ENCODE results near the gene EDC3.

Gene EDC3

DNA sequence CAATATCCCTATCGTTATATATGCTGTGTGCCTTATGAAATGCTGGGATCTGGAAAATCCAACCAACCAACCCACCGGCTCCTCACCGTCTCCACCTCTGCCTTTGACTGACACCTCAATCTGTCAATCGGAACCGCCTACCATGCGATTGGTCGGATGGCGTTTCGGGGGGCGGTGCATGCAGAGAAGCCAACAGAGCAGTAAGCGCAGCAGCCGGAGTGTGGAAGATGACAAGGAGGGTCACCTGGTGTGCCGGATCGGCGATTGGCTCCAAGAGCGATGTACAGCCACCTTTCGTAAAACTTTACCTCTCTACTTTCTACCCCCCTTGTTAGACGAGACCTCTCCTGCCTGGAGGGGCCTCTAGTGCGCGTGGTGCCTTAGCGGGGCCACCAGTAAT lies 73.9 kb downstream of the EDC3 start:
- DNase-seq = no peak

DNA sequence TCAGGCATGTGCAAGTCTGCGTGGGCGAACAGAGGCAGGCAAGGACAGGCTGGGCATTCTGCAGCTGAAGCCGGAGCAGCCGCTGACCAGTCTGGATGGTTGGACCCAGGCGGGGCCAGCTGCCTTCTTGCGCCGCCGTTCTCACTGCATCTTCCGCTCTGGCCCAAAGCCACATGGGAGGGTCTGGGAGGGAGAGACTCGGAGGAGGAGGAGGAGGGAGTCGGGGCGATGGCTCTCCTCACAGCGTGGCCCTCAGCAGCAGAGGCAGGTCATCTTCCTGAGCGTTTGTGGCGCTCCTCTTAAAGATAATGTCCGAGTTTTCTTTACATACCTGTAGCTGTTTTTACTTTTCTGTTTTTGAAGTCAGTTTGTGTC lies 74.3 kb downstream of the EDC3 start:
- DNase-seq = no peak

DNA sequence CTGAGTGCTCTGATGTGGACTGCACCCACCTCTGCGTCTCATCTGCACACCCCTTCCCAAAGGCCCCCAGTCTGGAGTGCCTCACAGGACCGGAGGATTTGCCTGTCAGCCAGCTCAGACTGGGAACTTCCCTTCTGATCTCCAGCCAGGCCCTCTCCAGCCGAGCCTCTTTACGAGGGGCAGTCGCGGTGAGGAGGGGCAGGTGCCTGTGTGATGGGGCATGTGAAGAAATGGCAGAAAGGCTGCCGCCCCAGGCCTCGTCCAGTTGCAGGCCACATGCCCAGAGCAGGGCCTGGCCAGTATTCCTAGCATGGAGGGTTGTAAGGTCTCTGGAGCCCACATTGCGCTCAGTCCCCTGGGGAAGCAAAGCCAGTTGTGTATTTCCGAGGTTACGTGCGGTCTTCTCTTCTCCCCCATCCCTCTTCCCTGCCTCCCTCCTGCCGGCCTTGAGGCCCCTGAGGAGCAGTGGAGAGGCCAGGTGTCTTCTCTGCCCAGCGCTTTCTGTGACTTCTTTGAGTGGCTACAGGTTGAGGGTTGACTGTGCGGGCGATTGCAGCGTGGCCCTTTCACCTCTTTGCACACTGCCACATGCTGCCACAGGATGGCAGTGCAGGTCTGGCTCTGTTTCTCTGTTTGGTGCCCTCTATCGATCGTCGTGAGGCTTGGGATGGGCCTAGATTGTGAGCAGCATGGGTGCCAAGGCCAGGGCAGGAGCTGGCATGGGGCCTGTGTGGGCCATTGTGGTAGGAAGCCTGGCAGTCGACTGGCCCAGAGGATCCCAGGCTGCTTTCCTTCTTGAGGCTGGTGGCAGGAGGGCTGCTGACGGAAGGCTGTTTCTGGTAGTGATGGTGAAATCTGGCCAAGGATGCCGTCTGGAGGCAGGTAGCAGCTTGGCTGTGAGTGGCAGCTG lies 74.9 kb downstream of the EDC3 start:
- DNase-seq = peak; percentile 73

DNA sequence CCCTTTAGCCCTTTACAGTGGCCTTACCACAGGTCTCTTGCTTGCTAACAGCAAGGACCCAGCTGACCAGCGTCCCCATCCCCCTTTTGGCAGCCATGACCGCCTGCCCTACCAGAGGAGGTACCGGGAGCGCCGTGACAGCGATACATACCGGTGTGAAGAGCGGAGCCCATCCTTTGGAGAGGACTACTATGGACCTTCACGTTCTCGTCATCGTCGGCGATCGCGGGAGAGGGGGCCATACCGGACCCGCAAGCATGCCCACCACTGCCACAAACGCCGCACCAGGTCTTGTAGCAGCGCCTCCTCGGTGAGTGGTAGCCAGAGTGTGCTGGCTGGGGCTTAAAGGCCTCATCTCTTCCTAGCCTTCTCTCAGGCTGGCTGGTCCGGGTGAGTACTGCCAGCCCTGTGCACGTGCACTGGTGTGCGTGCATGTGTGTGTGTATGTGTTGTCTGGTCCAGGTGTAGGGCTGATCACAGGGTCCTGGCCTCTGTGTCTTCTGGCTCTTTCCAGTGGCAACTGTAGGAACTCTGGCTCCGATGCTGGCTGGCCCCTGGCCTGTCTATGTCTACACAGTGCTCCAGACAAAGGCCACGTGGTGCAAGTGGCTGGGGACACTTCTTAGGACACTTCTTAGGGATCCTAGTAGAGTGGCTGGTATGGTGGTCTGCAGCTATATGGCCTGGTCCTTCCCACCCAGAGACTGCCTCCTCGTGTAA lies 75.7 kb downstream of the EDC3 start:
- DNase-seq = no peak

DNA sequence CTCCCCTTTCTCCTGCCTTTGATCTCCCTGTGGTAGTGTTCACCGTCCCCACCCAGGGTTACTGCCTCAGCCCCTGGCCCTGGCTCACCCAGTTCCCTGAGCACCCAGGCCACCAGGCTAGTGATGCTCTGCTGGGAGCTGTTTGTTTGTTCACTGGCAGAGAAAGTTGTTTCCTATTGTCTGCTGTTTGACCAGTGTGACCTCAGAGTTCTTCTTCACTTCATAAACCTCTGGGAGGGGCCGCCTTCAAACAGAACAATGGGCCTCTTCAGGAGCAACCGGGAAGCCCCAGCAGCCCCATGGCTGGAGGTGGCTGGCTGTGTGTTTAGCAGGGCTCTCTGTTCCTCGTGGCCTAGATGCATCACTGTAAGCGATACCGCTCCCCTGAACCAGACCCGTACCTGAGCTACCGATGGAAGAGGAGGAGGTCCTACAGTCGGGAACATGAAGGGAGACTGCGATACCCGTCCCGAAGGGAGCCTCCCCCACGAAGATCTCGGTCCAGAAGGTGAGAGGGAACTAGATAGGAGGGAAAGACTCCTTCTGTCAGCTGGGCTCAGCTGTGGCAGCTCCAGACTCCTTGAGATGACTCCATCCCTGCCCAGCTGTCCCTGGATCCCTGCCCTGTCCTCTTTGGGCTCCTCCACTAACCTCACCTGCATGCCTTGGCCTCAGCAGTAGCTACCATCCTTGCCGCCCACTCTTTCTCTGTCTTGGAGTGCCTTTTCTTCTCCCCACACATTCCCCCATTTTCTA lies 76.8 kb downstream of the EDC3 start:
- no peak for DNase-seq

DNA sequence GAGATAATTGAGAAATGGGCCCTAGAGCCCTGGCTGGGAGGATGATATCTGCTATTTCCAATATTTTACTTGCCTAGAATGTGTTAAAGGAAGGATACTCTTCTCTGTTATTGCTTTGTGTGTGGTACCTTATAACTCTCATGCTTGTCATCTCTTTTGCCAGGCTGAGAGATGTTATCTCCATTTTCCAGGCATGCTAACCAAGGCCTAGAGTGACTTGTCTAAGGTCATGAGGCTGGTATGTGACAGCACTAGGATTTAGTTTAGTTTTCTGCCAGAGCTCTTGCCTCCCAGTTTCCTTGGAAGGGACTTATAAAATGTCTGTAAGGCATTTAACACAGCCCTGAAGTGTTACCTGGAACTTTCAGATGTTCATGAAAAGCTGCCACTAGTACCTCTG lies 78.8 kb downstream of the EDC3 start:
- DNase-seq = no peak

DNA sequence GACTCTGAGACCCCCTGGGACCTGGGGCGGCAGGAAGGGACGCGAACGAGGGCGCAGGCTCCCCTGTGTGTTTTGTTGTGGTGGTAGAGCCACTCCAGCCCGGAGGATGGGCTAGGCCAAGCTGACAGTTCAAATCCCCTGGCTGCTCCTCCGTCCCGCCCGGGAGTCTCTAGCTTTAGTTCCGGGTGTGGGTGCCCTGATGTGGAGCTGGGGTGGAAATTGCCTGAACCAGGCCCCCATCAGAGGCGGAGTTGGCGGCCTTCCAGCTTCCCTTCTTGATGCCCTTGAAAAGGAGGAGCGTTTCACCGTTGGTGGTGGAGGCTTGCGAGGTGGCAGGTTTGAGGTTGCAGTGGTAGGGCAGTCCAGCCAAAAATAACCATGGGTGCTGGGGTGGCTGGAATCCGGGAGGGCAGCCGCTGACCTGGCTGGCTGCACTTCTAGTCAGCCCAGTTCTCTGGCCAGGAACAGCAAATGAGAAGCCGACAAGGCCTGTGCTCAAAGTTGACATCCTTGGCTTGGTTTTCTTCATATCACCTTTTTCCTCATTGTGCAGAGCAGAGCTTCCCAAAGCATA lies 79.4 kb downstream of the EDC3 start:
- peak; percentile 68 for DNase-seq

DNA sequence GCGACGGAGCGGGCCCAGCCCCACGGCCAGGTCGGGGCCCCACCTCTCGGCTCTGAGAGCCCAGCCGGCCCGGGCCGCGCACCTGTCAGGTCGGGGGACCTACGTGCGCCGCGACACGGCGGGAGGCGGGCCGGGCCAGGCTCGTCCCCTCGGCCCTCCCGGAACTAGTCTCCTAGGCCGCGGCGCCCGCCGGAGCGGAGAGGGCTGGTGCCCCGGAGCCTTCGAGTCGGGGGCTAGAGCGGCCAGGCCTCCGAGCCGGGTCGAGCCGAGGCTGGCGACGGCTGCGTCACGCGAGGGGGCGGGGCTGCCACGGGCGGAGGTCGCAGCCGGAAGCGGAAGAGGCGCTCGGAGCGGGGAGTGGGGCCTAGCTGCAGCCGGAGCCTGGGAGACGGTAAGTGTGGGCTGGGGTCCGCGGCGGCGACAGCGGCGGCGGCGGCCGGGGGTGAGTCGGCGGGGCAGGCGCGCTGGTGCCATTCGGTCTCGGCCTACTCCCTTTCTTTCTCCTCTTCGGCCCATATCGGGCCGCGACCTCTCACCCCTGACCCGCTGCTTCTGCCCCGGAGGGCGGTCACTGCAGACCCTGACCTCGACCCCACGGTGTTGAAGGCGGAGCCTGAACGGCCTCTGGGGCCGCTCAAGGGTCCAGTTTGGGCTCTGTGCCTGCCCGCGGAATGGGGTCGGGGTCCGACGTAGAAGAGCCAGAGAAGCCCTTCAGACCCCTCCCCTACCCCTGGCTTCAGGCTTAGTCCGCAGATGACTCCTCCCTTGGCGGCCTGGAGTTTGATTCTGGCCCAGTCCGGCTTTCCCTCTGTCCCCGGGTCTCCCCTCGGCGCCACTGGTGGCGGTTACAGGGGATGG lies 80.1 kb downstream of the EDC3 start, which contains the start of gene CLK3:
Gene CLK3, plus strand, starts transcription at position 329 of the 858 bp plus-strand sequence. CDS start 3,361 bp downstream, outside the sequence.
- peak; percentile 99 for DNase-seq

DNA sequence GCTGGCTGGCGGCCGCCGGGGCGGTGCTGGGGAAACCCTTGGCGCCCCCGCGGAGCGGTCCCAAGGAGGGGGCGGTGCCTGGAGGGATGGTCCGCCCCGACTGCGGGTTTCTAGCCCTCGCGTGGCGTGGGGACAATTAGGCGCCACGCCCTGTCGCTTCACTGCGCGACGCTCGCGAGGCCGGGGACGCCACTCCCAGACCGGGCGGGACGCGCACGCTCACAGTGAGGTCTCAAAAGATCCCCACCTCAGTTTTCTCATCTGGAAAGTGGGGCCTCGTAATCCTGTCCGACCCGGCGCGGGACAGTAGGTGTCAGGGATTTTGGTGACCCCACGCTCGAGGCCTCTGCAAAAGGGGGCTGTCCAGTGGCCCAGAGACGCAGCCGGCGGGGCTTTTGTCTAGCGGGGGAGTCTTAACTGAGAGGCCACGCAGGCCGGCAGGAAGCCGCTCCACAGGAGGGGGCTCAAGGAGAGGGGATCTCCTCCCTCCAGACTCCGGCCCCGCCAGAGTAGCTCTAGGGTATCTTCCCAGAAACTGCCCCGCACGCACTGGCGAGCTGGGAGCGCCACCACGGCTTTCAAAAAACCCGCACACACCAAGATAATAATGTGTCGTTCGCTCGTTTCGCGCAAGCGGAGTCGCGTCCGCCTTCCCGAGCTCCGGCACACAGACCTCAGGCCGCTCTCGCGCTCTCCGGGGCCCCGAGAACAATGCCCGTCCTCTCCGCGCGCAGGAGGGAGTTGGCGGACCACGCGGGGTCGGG lies 80.9 kb downstream of the EDC3 start:
- peak; percentile 85 for DNase-seq

DNA sequence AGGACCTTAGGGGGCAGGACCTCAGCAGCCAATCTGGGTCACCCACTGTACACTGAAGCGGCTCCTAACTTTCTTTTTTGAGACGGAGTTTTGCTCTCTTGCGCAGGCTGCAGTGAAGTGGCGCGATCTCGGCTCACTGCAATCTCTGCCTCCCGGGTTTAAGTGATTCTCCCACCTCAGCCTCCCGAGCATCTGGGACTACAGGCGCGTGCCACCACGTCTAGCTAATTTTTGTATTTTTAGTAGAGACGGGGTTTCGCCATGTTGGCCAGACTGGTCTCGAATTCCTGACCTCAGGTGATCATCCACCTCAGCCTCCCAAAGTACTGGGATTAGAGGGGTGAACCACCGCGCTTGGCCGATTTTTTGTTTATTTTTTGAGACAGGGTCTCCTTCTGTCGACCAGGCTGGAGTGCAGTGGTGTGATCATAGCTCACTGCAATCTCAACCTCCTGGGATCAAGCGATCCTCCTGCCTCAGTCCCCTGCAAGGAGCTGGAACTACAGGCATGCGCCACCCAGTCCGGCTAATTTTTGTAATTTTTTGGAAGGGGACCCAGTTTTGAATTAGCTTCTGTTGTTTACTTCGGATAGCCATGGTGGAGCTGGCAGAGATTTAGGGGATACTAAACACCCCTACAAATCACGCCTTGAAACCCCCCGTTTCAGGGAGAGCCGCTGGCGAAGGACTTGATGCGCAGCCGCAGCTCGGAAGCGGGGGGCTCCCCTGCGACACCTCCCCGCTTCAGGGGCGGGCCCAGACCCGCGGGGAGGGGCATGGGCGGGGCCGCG lies 81.7 kb downstream of the EDC3 start:
- no peak for DNase-seq

DNA sequence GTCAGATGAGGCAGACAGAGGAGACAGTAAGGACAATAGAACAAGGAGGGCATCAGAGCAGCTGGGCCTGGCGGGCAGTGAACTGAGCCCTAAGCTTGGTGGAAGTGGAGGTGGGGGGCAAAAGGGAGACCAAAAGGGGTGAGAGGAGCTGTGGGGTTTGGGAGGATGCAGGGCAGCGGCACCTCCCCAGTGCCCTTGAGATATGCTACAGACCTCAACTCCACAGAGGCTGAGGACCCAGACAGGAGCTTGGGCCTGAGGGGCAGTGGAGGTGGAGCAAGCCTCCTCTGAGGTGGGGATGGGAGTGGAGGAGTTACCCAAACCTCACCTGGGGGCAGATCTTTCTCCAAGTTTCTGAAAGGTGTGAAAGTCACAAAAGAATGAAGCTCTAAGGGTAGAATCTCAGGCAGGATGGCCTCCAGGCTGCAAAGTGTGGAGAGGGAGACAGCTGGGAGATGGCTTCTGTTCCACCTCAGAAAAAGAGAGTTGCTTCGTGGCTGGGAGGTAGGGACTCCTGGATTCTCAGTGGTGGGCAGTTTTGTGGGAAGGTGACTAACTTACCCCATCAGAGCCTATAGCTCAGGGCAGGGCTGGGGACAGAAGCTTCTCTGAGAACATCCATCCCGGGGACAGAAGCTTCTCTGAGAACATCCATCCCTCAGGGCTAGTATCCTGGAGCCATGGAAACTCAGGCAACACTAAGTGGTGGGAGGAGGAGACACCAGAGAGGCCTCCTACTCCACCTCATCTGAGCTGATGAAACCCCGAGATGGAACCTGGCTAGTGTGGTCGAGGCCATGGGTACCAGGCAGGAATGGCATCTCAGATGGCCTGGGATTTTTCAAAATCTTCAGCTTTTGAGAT lies 82.5 kb downstream of the EDC3 start:
- DNase-seq = no peak

DNA sequence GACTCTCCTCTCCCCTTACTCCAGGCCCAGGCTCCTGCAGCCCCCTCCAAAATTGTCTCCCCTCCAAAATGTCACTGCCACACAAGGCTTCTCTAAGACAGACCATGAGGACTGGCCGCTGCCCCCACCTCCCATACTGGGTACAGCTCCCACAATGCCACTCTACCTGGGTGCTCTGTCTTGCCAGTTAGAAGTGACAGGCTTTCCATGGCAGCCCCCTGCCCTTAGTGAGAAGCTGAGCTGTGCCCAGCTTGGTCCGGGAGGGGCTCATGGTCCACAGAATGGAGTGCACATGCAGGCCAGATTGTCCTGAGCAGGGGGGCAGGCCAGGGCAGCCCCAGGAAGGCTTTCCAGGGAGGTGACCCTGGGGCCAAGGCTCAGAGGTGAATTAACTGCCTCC lies 83.1 kb downstream of the EDC3 start:
- no peak for DNase-seq

DNA sequence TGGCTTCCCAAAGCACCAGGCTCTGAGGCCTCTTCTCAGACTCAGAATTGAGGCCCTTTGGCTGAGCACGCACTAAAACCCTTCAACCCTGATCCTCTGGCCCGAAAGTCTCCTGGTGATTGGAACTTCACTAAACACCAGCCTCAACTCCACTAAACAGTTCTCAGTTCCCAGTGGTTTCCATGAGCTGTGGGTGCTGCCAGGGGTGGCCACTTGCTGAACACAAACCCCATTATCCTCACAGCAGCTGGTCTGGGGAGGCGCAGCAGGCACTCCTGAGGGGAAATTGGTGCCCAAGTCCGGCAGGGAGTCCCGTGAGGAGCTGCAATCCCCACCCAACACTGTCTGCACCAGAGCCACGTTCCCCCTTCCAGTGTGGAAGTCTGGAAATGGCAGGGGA lies 84.0 kb downstream of the EDC3 start:
- no peak for DNase-seq

DNA sequence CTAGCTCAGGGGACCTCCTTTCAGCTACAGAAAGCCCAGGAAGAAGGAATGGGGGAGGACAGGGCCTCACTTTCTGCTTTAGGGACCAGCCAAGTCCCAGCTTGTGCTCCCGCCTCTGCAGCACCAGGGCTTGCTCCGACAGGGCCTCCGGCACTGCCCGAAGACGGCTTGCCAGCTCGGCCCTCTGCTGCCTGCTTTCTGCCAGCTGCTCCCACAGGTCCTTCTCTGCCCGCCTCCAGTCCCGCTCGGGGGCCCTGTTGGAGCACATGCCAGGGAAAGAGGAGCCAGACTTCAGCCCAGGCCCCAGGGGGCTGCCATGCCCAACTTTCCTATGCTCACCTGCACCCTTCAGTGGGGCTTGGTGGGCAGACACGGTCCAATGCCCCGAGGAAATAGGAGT lies 84.5 kb downstream of the EDC3 start:
- DNase-seq = no peak

DNA sequence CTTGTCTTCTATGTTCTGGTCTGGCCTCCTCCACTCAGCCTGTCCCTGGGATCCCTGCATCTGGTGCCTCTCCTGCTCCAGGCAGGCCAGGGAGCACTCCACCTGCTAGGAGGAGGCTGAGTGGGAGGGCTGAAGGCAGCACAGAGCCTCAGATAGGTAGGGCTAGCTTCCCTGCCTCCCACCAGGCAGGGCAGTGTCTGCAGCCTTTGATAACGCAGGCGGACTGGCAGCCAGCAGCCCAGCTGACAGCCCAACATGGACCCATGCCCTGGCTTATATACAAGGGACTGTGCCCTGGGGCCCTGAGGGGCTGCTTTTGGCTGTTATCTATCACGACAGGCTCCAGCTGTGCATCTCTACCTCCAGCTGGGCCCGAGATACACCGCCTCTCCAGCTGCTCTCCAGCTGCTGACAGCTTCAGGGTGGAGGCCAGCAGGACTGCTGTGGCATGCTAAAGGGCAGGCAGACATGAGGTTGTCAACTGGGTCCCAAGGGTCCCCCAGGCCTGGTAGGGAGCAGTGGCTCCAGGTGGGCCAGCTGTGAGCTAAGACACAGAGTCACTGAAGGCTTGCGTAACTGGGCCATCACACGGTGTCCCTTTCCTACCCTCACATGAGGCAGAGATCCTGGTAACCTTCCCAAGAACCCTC lies 85.4 kb downstream of the EDC3 start:
- DNase-seq = no peak

DNA sequence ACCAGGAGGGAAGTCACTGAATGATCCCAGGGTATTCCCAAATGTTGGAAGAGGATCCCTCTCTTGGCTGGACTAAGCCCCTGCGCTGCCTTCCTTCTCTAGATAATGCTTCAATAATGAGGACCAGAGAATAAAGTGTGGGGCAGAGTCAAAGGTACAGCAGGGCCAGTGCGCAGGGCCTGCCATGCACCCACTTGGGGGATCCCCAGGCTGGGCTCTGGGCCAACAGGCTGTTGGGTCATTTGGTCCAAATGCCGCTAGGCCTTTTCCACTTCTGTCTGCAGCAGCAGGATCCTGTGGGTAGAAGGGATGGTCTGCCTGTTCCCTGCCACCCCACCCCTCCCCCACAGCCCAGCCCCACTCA lies 85.9 kb downstream of the EDC3 start:
- no peak for DNase-seq

DNA sequence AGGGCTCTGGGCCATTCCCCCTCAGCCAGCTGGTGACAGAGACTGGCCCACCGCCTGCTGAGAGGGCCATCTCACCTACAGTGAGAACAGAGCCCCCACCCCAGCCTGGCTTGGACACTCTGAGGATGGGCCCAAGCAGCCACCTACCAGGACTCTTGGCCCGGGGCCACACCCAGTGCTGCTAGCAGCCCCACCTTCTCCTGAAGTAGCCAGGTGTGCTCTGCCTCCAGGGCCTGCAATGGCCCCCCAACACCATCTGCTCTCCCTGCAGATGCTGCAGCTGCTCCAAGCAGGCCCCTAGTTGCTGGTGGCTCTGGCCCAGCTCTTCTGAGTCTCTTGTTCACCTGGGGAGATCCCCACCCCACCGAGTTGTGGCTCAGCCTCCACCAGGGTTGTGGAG lies 87.0 kb downstream of the EDC3 start:
- DNase-seq = no peak

DNA sequence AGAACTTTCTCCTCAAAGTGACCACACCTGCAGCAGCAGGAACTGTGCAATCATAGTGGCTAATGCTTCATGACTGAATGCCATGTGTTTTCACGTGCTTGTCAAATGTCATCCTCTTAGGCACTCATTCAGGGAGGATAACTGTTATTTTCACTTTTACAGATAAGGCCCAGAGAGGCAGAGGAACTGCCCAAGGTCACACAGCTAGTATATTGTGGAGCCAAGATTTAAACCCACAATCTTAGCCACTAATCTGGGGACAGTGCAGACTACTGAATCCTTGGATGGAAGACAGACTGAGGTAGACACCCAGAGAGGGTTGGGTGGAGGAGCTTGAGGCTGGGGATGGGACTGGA lies 90.1 kb downstream of the EDC3 start:
- no peak for DNase-seq

Data from stimulated activated CD4-positive, alpha-beta T cell treated with anti-CD3 and anti-CD28 coated beads, Interleukin-4, amount 100 ng/mL, for 1 hour (primary cell).